Adrenal gland (tissue), 5 donors: ENCODE data around the gene IFT52.

Source experiments
- POLR2A ChIP-seq, 2 donors: fragments of 450-650 bp; IDR thresholded peaks; one replicate each; pipeline ENCODE4 v1.6.1; 2017; ENCODE audit warnings: antibody characterized with exemption in 2 of 2, mild to moderate bottlenecking in 2 of 2, moderate library complexity in 1 of 2
- TF ChIP-seq, protein P1 (sequence below), 6 experiments: fragments of 450-650 bp in 4 of 6; fragments of 200-600 bp in 2 of 6; sonication (generic) in 1 of 6; IDR thresholded peaks; 1 replicate in 5 of 6; 2 replicates in 1 of 6; pipeline versions ENCODE4 v1.5.1 to v1.8.0; 2016 to 2021; ENCODE audit warnings: antibody characterized with exemption in 6 of 6, mild to moderate bottlenecking in 2 of 6, moderate library complexity in 1 of 6
- donor health status: DM: no; HTN: no; CAD: no.

DNA sequence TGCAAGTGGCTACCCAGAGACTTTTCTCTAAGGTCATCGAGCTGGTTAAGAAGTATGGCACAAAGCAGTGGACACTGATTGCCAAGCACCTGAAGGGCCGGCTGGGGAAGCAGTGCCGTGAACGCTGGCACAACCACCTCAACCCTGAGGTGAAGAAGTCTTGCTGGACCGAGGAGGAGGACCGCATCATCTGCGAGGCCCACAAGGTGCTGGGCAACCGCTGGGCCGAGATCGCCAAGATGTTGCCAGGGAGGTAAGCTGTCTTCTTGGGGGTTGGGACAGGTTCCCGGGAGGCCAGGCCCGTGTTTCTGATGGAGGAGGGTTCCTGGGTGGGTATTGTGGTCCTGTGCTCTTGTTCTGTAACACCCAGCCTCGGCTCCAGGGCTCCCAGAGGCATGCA lies 96.1 kb downstream of the IFT52 start:
- TF ChIP-seq, protein P1, sequence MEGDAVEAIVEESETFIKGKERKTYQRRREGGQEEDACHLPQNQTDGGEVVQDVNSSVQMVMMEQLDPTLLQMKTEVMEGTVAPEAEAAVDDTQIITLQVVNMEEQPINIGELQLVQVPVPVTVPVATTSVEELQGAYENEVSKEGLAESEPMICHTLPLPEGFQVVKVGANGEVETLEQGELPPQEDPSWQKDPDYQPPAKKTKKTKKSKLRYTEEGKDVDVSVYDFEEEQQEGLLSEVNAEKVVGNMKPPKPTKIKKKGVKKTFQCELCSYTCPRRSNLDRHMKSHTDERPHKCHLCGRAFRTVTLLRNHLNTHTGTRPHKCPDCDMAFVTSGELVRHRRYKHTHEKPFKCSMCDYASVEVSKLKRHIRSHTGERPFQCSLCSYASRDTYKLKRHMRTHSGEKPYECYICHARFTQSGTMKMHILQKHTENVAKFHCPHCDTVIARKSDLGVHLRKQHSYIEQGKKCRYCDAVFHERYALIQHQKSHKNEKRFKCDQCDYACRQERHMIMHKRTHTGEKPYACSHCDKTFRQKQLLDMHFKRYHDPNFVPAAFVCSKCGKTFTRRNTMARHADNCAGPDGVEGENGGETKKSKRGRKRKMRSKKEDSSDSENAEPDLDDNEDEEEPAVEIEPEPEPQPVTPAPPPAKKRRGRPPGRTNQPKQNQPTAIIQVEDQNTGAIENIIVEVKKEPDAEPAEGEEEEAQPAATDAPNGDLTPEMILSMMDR (IDR thresholded peaks at IDR 0.05): no peak
- TF ChIP-seq POLR2A (IDR thresholded peaks at IDR 0.05): no peak
